HEK293 (cell line): ENCODE measurements around the gene GLRX.

Source experiments
- CTCF ChIA-PET: fragments of 350-600 bp; formaldehyde crosslinking; extraction: SDS; loops from one replicate; lab custom pipeline; 2021; ENCODE audit warnings: antibody characterized with exemption; lab: Yijun Ruan, JAX
- POLR2A ChIA-PET: fragments of 300-600 bp; formaldehyde crosslinking; extraction: SDS; loops from one replicate; lab custom pipeline; 2020; ENCODE audit warnings: antibody characterized with exemption, inconsistent platforms; lab: Yijun Ruan, JAX
- H3K27ac ChIP-seq: fragments of 200-500 bp; sonication (Bioruptor generic); 2 replicates; pipeline ENCODE4 v1.5.1; 2014; ENCODE audit warnings: low read depth, low read length, control low read depth, inconsistent platforms; ENCODE audit errors: extremely low read depth
- H3K36me3 ChIP-seq, 2 experiments: fragments of 200-500 bp in 1 of 2; sonication (Bioruptor generic) in 1 of 2; 1 replicate in 1 of 2; 2 replicates in 1 of 2; pipeline ENCODE4 v1.5.1; 2014 to 2017; ENCODE audit warnings: inconsistent platforms in 2 of 2, low read length in 2 of 2; ENCODE audit not compliant: control insufficient read depth in 2 of 2, insufficient read depth in 1 of 2
- H3K4me1 ChIP-seq: fragments of 200-500 bp; sonication (Bioruptor generic); 2 replicates; pipeline ENCODE4 v1.5.1; 2014; ENCODE audit warnings: mild to moderate bottlenecking, low read length, inconsistent platforms; ENCODE audit not compliant: control insufficient read depth, insufficient read depth
- H3K4me3 ChIP-seq: 2 replicates; pipeline ENCODE4 v1.5.1; 2011; ENCODE audit warnings: low read depth, mild to moderate bottlenecking, control low read depth, low read length, moderate library complexity
- H3K9me3 ChIP-seq: fragments of 200-500 bp; sonication (Bioruptor generic); 2 replicates; pipeline ENCODE4 v1.5.1; 2014; ENCODE audit warnings: low read depth, low read length, inconsistent platforms; ENCODE audit not compliant: control insufficient read depth, insufficient read depth
- AEBP2 ChIP-seq: fragments of 450-650 bp; formaldehyde crosslinking; IDR thresholded peaks from 2 replicates; pipeline ENCODE4 v1.5.1; 2016; ENCODE audit warnings: missing biosample characterization, missing genetic modification characterization, borderline replicate concordance
- GLI2 ChIP-seq: fragments of 450-650 bp; formaldehyde crosslinking; IDR thresholded peaks from 2 replicates; pipeline ENCODE4; 2017; ENCODE audit warnings: missing biosample characterization, missing genetic modification characterization, low read depth, borderline replicate concordance
- KLF10 ChIP-seq: fragments of 450-650 bp; IDR thresholded peaks from 2 replicates; pipeline ENCODE4 v1.5.1; 2018; ENCODE audit warnings: missing biosample characterization, mild to moderate bottlenecking, missing genetic modification characterization
- PRDM1 ChIP-seq: fragments of 450-650 bp; formaldehyde crosslinking; IDR thresholded peaks from 2 replicates; pipeline ENCODE4; 2016; ENCODE audit warnings: missing biosample characterization, missing genetic modification characterization
- PRDM4 ChIP-seq: fragments of 450-650 bp; formaldehyde crosslinking; IDR thresholded peaks from 2 replicates; pipeline ENCODE4 v1.5.1; 2017; ENCODE audit warnings: missing biosample characterization, missing genetic modification characterization
- ZFHX2 ChIP-seq: fragments of 450-650 bp; formaldehyde crosslinking; conservative IDR thresholded peaks from 2 replicates; pipeline ENCODE4 v1.5.1; 2016; ENCODE audit warnings: missing biosample characterization, missing genetic modification characterization
- ZFP69B ChIP-seq: fragments of 450-650 bp; formaldehyde crosslinking; IDR thresholded peaks from 2 replicates; pipeline ENCODE4 v1.5.1; 2016; ENCODE audit warnings: missing biosample characterization, missing genetic modification characterization
- ZNF140 ChIP-seq: fragments of 450-650 bp; formaldehyde crosslinking; IDR thresholded peaks from 2 replicates; pipeline ENCODE4 v1.5.1; 2016; ENCODE audit warnings: missing biosample characterization, missing genetic modification characterization
- ZNF157 ChIP-seq: fragments of 450-650 bp; formaldehyde crosslinking; IDR thresholded peaks from 2 replicates; pipeline ENCODE4 v1.5.1; 2016; ENCODE audit warnings: missing biosample characterization, missing genetic modification characterization
- ZNF23 ChIP-seq: fragments of 450-650 bp; formaldehyde crosslinking; IDR thresholded peaks from 2 replicates; pipeline ENCODE4 v1.5.1; 2016; ENCODE audit warnings: missing biosample characterization, missing genetic modification characterization, borderline replicate concordance
- ZNF391 ChIP-seq: fragments of 450-650 bp; formaldehyde crosslinking; IDR thresholded peaks from 2 replicates; pipeline ENCODE4 v1.5.1; 2016; ENCODE audit warnings: low read depth, missing biosample characterization, missing genetic modification characterization, borderline replicate concordance
- ZNF585B ChIP-seq: fragments of 450-650 bp; formaldehyde crosslinking; IDR thresholded peaks from 2 replicates; pipeline ENCODE4 v1.5.1; 2016; ENCODE audit warnings: missing biosample characterization, missing genetic modification characterization
- ZNF664 ChIP-seq: fragments of 450-650 bp; formaldehyde crosslinking; IDR thresholded peaks from 2 replicates; pipeline ENCODE4 v1.5.1; 2016; ENCODE audit warnings: missing biosample characterization, missing genetic modification characterization
- ZNF670 ChIP-seq: fragments of 450-650 bp; formaldehyde crosslinking; IDR thresholded peaks from 2 replicates; pipeline ENCODE4 v1.5.1; 2016; ENCODE audit warnings: missing biosample characterization, missing genetic modification characterization, low read depth
- ZNF791 ChIP-seq: fragments of 450-650 bp; formaldehyde crosslinking; IDR thresholded peaks from 2 replicates; pipeline ENCODE4 v1.5.1; 2016; ENCODE audit warnings: missing biosample characterization, missing genetic modification characterization
- ZNF792 ChIP-seq: fragments of 450-650 bp; formaldehyde crosslinking; IDR thresholded peaks from 2 replicates; pipeline ENCODE4 v1.5.1; 2016; ENCODE audit warnings: missing biosample characterization, missing genetic modification characterization
- ZSCAN18 ChIP-seq: fragments of 450-650 bp; formaldehyde crosslinking; IDR thresholded peaks from 2 replicates; pipeline ENCODE4 v1.5.1; 2016; ENCODE audit warnings: missing biosample characterization, missing genetic modification characterization

Gene GLRX

GRCh38 chr5:95771892-95772291 lies 50.6 kb downstream of the GLRX start:
- H3K36me3 ChIP-seq, result peaks cover 0 to 34% of the 10 kb centered on the region in 2 experiments; a peak in 2 of 3 replicates
- H3K27ac ChIP-seq, result no peak overlapping the region
- CTCF ChIA-PET, result interaction anchor here (0.7 to 4.0 kb wide), 6 partner anchors 10 to 127 kb away, joined by 3 to 33 read pairs (median 3); partner anchors contain the start of gene RFESD
- peaks cover 6% of the 10 kb centered on the region; the same call in 1 of the 2 replicates for H3K4me1 ChIP-seq
- TF ChIP-seq ZNF791 (tag by site-specific recombination), result no peak
- TF ChIP-seq ZFHX2 (tag by site-specific recombination), result no peak
- TF ChIP-seq ZFP69B (tag by site-specific recombination), result no peak
- no peak for TF ChIP-seq KLF10 (tag by site-specific recombination)
- no peak for TF ChIP-seq ZNF23 (tag by site-specific recombination)
- no peak for TF ChIP-seq ZNF140 (tag by site-specific recombination)
- no peak for TF ChIP-seq PRDM4
- no peak for TF ChIP-seq PRDM1 (tag by site-specific recombination)
- no peak for TF ChIP-seq ZNF157
- TF ChIP-seq ZNF391 (tag by site-specific recombination), result no peak
- no peaks in the 10 kb centered on the region for H3K9me3 ChIP-seq
- no peak overlapping the region for H3K4me3 ChIP-seq
- POLR2A ChIA-PET, result no interaction called here

DNA sequence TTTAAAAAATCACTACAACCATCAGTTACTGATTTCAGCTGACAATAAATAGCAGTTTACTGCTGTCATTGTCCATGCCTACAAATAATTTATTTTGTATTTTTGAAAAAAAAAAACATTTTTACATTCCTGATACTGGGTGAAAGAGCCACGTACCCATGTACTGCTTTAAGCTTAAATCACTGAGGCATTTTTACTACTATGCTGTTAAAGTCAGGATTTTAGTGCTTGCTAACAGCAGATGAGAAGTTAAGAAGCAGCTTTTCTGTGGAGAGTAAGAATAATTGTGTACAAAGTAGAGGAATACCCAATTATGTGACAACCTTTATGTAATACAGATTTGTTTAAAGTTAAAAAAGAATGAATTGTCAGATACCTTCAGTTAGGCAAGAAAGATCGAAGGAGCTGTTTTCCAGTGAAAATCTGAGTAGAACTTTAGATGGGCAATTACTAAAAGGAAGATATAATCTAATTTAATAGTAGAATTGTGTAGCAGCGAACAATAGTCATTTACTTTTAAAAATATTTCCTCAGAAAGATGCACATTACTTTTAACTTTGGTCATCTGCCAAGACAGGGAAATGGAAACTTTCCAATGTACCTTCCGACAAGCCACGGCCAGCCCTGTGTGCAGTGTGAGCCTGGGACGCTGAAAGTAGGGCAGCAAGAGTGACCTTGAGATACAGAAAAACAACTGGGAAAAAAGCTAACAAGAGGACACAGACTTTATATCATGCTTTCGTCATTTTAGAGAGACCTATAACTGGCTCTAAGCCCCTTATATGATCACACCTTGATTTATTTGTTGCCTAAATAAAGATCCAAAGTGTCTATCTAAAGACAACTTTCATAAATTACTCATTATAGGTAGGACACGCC lies 51.5 kb downstream of the GLRX start:
- Histone ChIP-seq H3K36me3 (peaks cover 0 to 34% of the 10 kb centered on the region in 2 experiments; a peak in 2 of 3 replicates), H3K4me1 (peaks cover 6% of the 10 kb centered on the region; the same call in 1 of the 2 replicates), H3K27ac (no peak overlapping the region), H3K4me3 (no peak overlapping the region), H3K9me3 (no peaks in the 10 kb centered on the region)
- CTCF ChIA-PET, result interaction anchor here (0.6 to 4.0 kb wide), 7 partner anchors 10 to 150 kb away, joined by 3 to 33 read pairs (median 3); partner anchors contain the start of gene RFESD
- TF ChIP-seq ZNF670 (tag by site-specific recombination) (no peak), ZNF585B (tag by site-specific recombination) (no peak), ZNF664 (peak; percentile 85), GLI2 (tag by site-specific recombination) (no peak), ZNF792 (tag by site-specific recombination) (no peak)
- POLR2A ChIA-PET, result interaction anchor here (0.7 kb wide), 1 partner anchor 45 kb away, joined by 4 read pairs; no protein-coding TSS in a partner anchor

DNA sequence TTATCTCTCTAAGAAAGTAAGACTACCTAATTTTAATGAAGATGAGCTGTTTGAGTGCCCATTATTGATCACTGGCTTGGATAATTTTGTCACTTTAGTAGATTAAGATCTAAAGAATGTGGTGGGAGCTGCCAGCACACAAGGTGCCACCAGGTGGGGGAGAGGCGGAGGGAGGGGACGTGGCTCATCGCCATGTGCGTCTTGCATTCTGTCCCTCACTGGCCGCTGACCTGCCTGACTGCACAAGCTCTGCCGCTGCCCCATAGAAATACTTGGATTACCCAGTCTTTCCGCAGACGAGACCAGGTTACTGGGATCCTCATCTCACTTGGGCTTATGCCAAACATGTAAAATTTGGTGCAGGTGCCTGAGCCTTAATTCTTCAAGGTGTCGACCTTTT lies 53.8 kb downstream of the GLRX start:
- ChIA-PET POLR2A (no interaction called here), CTCF (interaction anchor here (0.7 to 4.0 kb wide), 3 partner anchors 13 to 233 kb away, joined by 3 to 33 read pairs (median 21); no protein-coding TSS in a partner anchor)
- peaks cover 4% of the 10 kb centered on the region; the same call in 1 of the 2 replicates for H3K4me1 ChIP-seq
- no peak overlapping the region for H3K27ac ChIP-seq
- no peak for TF ChIP-seq ZSCAN18
- no peak for TF ChIP-seq ZNF664
- TF ChIP-seq ZNF23 (tag by site-specific recombination), result no peak
- no peak for TF ChIP-seq AEBP2 (tag by site-specific recombination)
- TF ChIP-seq, all 188 proteins: peak for 0
- Histone ChIP-seq H3K36me3 (peaks cover 5 to 40% of the 10 kb centered on the region in 2 experiments; a peak in 2 of 3 replicates), H3K4me3 (no peak overlapping the region), H3K9me3 (no peaks in the 10 kb centered on the region)
